Common myeloid progenitor, CD34-positive (primary cell): ENCODE results near the gene RUNDC1.
"Not testable (repeated sequence)": the region's sequence is repeated elsewhere in the genome, so short reads cannot be mapped to it uniquely, and the experiment has no call there.

Source experiments
- CTCF ChIA-PET: fragments of 350-600 bp; sonication (Branson Sonifier 250); formaldehyde crosslinking; loops from one replicate; lab custom pipeline; 2021; ENCODE audit warnings: antibody characterized with exemption; lab: Charles Lee
- POLR2A ChIA-PET: fragments of 350-600 bp; sonication (Branson Sonifier 250); formaldehyde crosslinking; loops from one replicate; lab custom pipeline; 2021; ENCODE audit warnings: antibody characterized with exemption; lab: Charles Lee
- DNase-seq, 3 donors: peaks; one replicate each; pipeline versions ENCODE4 v3.0.0 to v3.0.0-alpha.2; 2013
- H3K27ac ChIP-seq, 2 experiments: 1 replicate in 1 of 2; 2 replicates in 1 of 2; pipeline ENCODE4 v1.7.0; 2013; ENCODE audit warnings: inconsistent platforms in 2 of 2, low read length in 2 of 2, mild to moderate bottlenecking in 2 of 2, low read depth in 1 of 2, moderate library complexity in 1 of 2; ENCODE audit not compliant: severe bottlenecking in 2 of 2, insufficient read depth in 1 of 2, poor library complexity in 1 of 2
- H3K27me3 ChIP-seq, 5 experiments: replicated peaks in 2 of 5; 1 replicate in 3 of 5; 2 replicates in 2 of 5; pipeline versions ENCODE4 v1.6.1 to v1.7.0; 2013; ENCODE audit warnings: low read length in 4 of 5, mild to moderate bottlenecking in 2 of 5, moderate library complexity in 2 of 5, inconsistent platforms in 1 of 5; ENCODE audit not compliant: insufficient read depth in 5 of 5, control insufficient read depth in 4 of 5
- H3K36me3 ChIP-seq, 4 experiments: 1 replicate in 2 of 4; 2 replicates in 2 of 4; pipeline versions ENCODE4 v1.6.1 to v1.7.0; 2013; ENCODE audit warnings: low read length in 3 of 4, control low read depth in 1 of 4, mild to moderate bottlenecking in 1 of 4; ENCODE audit not compliant: control insufficient read depth in 4 of 4, insufficient read depth in 4 of 4
- H3K4me1 ChIP-seq, 4 experiments: 1 replicate in 3 of 4; 2 replicates in 1 of 4; pipeline versions ENCODE4 v1.6.1 to v1.7.1; 2013; ENCODE audit warnings: low read length in 3 of 4, mild to moderate bottlenecking in 3 of 4, control low read depth in 1 of 4, inconsistent platforms in 1 of 4, moderate library complexity in 1 of 4; ENCODE audit not compliant: control insufficient read depth in 4 of 4, insufficient read depth in 4 of 4; ENCODE audit errors: control extremely low read depth in 1 of 4
- H3K4me3 ChIP-seq, 7 experiments: 1 replicate in 4 of 7; 2 replicates in 3 of 7; pipeline versions ENCODE4 v1.5.1 to v1.7.0; 2013; ENCODE audit warnings: mild to moderate bottlenecking in 7 of 7, low read length in 6 of 7, moderate library complexity in 6 of 7, inconsistent platforms in 2 of 7, low read depth in 2 of 7, control low read depth in 1 of 7; ENCODE audit not compliant: insufficient read depth in 4 of 7, control insufficient read depth in 1 of 7; ENCODE audit errors: extremely low read depth in 1 of 7
- H3K9me3 ChIP-seq, 5 experiments: 1 replicate in 4 of 5; 2 replicates in 1 of 5; pipeline versions ENCODE4 v1.6.1 to v1.7.1; 2013; ENCODE audit warnings: low read length in 4 of 5, mild to moderate bottlenecking in 2 of 5, inconsistent platforms in 1 of 5, low read depth in 1 of 5, moderate library complexity in 1 of 5; ENCODE audit not compliant: control insufficient read depth in 4 of 5, insufficient read depth in 2 of 5; ENCODE audit errors: control extremely low read depth in 1 of 5
- WGBS: methylation state at CpG from one replicate; pipeline ENCODE4 v1.1.5; 2013; ENCODE audit not compliant: insufficient coverage; 5-methylcytosine and 5-hydroxymethylcytosine counted together

RUNDC1 gene

GRCh38 chr17:42964161-42964932, 16.0 kb upstream of the RUNDC1 start, which contains the start of gene AARSD1:
Gene AARSD1, minus strand, starts transcription at chr17:42964454. Its CDS starts 14 bp downstream, at chr17:42964440.
- H3K27me3 ChIP-seq = no peaks in the 10 kb centered on the region
- ChIA-PET CTCF (interaction anchor here (1.0 to 1.6 kb wide), 3 partner anchors 11 to 34 kb away, joined by 3 to 4 read pairs (median 4); partner anchors contain the start of gene RPL27), POLR2A (interaction anchor here (0.6 to 1.0 kb wide), 7 partner anchors 16 to 498 kb away, joined by 3 to 5 read pairs (median 4); partner anchors contain the start of genes RPL27 and RUNDC1)
- DNase-seq = peak; percentile 95 to 96 (median 96)
- H3K4me3 ChIP-seq = peak within 1 kb of the TSS; percentile 56 to 99 (median 95)
- peaks cover 9 to 26% (median 20%) of the 10 kb centered on the region in 4 experiments for H3K36me3 ChIP-seq
- no peaks in the 10 kb centered on the region for H3K9me3 ChIP-seq
- peak within 1 kb of the TSS; percentile 59 to 87 for H3K27ac ChIP-seq
- WGBS = 0% methylated on average over 28 of the region's 43 CpGs
- peaks cover 8 to 13% (median 11%) of the 10 kb centered on the region in 4 experiments for H3K4me1 ChIP-seq

- Histone ChIP-seq H3K27ac (no peak overlapping the region), H3K27me3 (no peaks in the 10 kb centered on the region), H3K4me1 (peaks cover 8 to 13% (median 10%) of the 10 kb centered on the region in 4 experiments), H3K36me3 (no peaks in the 10 kb centered on the region), H3K4me3 (no peak overlapping the region), H3K9me3 (no peaks in the 10 kb centered on the region)
- no peak for DNase-seq
- POLR2A ChIA-PET = no interaction called here
- CTCF ChIA-PET = interaction anchor here (1.5 to 1.6 kb wide), 2 partner anchors 12 to 125 kb away, joined by 4 read pairs; partner anchors contain the start of gene PTGES3L
- WGBS = no CpG with 5 or more reads among the region's 1 CpG
Observed at GRCh38 chr17:42967925-42968324, 12.4 kb upstream of the RUNDC1 start.

GRCh38 chr17:42969001-42969581, 11.3 kb upstream of the RUNDC1 start:
- ChIA-PET CTCF (interaction anchor here (0.6 to 1.6 kb wide), 3 partner anchors 11 to 126 kb away, joined by 3 to 4 read pairs (median 4); partner anchors contain the start of gene PTGES3L), POLR2A (interaction anchor here (0.7 kb wide), 1 partner anchor 28 kb away, joined by 3 read pairs; no protein-coding TSS in a partner anchor)
- peaks cover 0 to 3% (median 1%) of the 10 kb centered on the region in 4 experiments for H3K4me1 ChIP-seq
- H3K27ac ChIP-seq = no peak overlapping the region
- H3K27me3 ChIP-seq = no peaks in the 10 kb centered on the region
- DNase-seq = peak in 2 of 3 donors; percentile 6 to 18
- H3K36me3 ChIP-seq = no peaks in the 10 kb centered on the region
- no peak overlapping the region for H3K4me3 ChIP-seq
- 94% methylated on average over 4 of the region's 5 CpGs for WGBS
- no peaks in the 10 kb centered on the region for H3K9me3 ChIP-seq

- Histone ChIP-seq H3K36me3 (no peaks in the 10 kb centered on the region), H3K27ac (no peak overlapping the region), H3K9me3 (no peaks in the 10 kb centered on the region), H3K4me1 (no peaks in the 10 kb centered on the region), H3K4me3 (no peak overlapping the region), H3K27me3 (no peaks in the 10 kb centered on the region)
- POLR2A ChIA-PET = no interaction called here
- DNase-seq = no peak
- 94% methylated on average over 3 of the region's 5 CpGs for WGBS
- CTCF ChIA-PET = no interaction called here
Observed at GRCh38 chr17:42971589-42971988, 8.8 kb upstream of the RUNDC1 start.

- POLR2A ChIA-PET, H3K4me1 ChIP-seq, H3K9me3 ChIP-seq, H3K4me3 ChIP-seq, H3K27ac ChIP-seq, CTCF ChIA-PET, H3K27me3 ChIP-seq, DNase-seq, H3K36me3 ChIP-seq: not testable (repeated sequence)
- WGBS = no CpG with 5 or more reads among the region's 18 CpGs
Observed at GRCh38 chr17:42973323-42973722, 7.0 kb upstream of the RUNDC1 start.

GRCh38 chr17:42975265-42975664, 5.1 kb upstream of the RUNDC1 start:
- Histone ChIP-seq H3K36me3 (no peaks in the 10 kb centered on the region), H3K4me3 (no peak overlapping the region), H3K4me1 (peaks cover 0 to 11% (median 10%) of the 10 kb centered on the region in 4 experiments), H3K27ac (no peak overlapping the region), H3K27me3 (no peaks in the 10 kb centered on the region), H3K9me3 (no peaks in the 10 kb centered on the region)
- ChIA-PET CTCF (interaction anchor here (1.6 kb wide), 1 partner anchor 11 kb away, joined by 3 read pairs; the partner anchor contains the start of gene AARSD1), POLR2A (no interaction called here)
- WGBS = 57% methylated on average over 2 of the region's 2 CpGs
- peak in 1 of 3 donors; percentile 48 for DNase-seq
